Measurements from ENCODE around the gene KCNA4.

GRCh38 chr11:30015725-30016412, 961 bp downstream of the KCNA4 start:
- TF ChIP-seq, protein P1, sequence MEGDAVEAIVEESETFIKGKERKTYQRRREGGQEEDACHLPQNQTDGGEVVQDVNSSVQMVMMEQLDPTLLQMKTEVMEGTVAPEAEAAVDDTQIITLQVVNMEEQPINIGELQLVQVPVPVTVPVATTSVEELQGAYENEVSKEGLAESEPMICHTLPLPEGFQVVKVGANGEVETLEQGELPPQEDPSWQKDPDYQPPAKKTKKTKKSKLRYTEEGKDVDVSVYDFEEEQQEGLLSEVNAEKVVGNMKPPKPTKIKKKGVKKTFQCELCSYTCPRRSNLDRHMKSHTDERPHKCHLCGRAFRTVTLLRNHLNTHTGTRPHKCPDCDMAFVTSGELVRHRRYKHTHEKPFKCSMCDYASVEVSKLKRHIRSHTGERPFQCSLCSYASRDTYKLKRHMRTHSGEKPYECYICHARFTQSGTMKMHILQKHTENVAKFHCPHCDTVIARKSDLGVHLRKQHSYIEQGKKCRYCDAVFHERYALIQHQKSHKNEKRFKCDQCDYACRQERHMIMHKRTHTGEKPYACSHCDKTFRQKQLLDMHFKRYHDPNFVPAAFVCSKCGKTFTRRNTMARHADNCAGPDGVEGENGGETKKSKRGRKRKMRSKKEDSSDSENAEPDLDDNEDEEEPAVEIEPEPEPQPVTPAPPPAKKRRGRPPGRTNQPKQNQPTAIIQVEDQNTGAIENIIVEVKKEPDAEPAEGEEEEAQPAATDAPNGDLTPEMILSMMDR (conservative IDR thresholded peaks at IDR 0.05; ENCODE audit: low read depth, low read length), result no peak
- TF ChIP-seq EZH2 (IDR thresholded peaks at IDR 0.05; ENCODE audit: borderline replicate concordance, low read depth, low read length, poor library complexity, severe bottlenecking), result no peak

Measured in A673 (cell line).